Keratinocyte (primary cell): ENCODE results near the gene SERTAD4. TPM values are rescaled to one million over a fixed set of nuclear protein-coding genes. Genes with fewer than 3 reads are reported as not detected.

Experiments
- DNase-seq: peaks from one replicate; pipeline ENCODE4 v3.0.0-alpha.2; 2011; ENCODE audit warnings: low read depth, missing footprints, low spot score
- FAIRE-seq: peaks from 2 replicates; lab custom pipeline; 2011; peaks lifted over from hg19 to GRCh38; lab: Jason Lieb, UNC
- H2AFZ ChIP-seq: 2 replicates; pipeline ENCODE4 v1.6.0; 2012; ENCODE audit warnings: low read length, control low read depth, inconsistent platforms; ENCODE audit not compliant: control insufficient read depth
- H3K27ac ChIP-seq: 2 replicates; pipeline ENCODE4 v1.5.1; 2011; ENCODE audit warnings: low read length; ENCODE audit not compliant: control insufficient read depth, insufficient read depth
- H3K27me3 ChIP-seq: 3 replicates; pipeline ENCODE4 v1.6.0; 2011; ENCODE audit warnings: low read length; ENCODE audit not compliant: control insufficient read depth, insufficient read depth; ENCODE audit errors: extremely low read depth
- H3K36me3 ChIP-seq, 2 experiments: 2 replicates in 1 of 2; 3 replicates in 1 of 2; pipeline ENCODE4 v1.5.1; 2011; ENCODE audit warnings: low read length in 2 of 2, mild to moderate bottlenecking in 1 of 2; ENCODE audit not compliant: control insufficient read depth in 2 of 2, insufficient read depth in 2 of 2; ENCODE audit errors: extremely low read depth in 1 of 2
- H3K4me1 ChIP-seq: 3 replicates; pipeline ENCODE4 v1.5.1; 2011; ENCODE audit warnings: low read length; ENCODE audit not compliant: control insufficient read depth, insufficient read depth; ENCODE audit errors: extremely low read depth
- H3K4me2 ChIP-seq: 3 replicates; pipeline ENCODE4 v1.6.0; 2011; ENCODE audit warnings: low read depth, low read length; ENCODE audit not compliant: control insufficient read depth, insufficient read depth; ENCODE audit errors: extremely low read depth
- H3K4me3 ChIP-seq, 3 experiments: fragments of 200-600 bp in 1 of 3; sonication (generic) in 1 of 3; 2 replicates in 2 of 3; 3 replicates in 1 of 3; pipeline ENCODE4 v1.5.1; 2011 to 2016; ENCODE audit warnings: low read length in 3 of 3, mild to moderate bottlenecking in 3 of 3, control low read depth in 2 of 3, inconsistent platforms in 1 of 3, low read depth in 1 of 3, mixed read lengths in 1 of 3, mixed run types in 1 of 3, moderate library complexity in 1 of 3; ENCODE audit not compliant: control insufficient read depth in 2 of 3, insufficient read depth in 2 of 3; ENCODE audit errors: extremely low read depth in 1 of 3
- H3K79me2 ChIP-seq: 2 replicates; pipeline ENCODE4 v1.6.0; 2012; ENCODE audit warnings: low read length; ENCODE audit not compliant: control insufficient read depth, insufficient read depth
- H3K9ac ChIP-seq: 3 replicates; pipeline ENCODE4 v1.6.0; 2011; ENCODE audit warnings: low read length; ENCODE audit not compliant: control insufficient read depth, insufficient read depth; ENCODE audit errors: extremely low read depth
- H3K9me1 ChIP-seq: 3 replicates; pipeline ENCODE4 v1.6.0; 2011; ENCODE audit warnings: low read length; ENCODE audit not compliant: control insufficient read depth, insufficient read depth; ENCODE audit errors: extremely low read depth
- H3K9me3 ChIP-seq: 2 replicates; pipeline ENCODE4 v1.5.1; 2012; ENCODE audit warnings: low read depth, low read length; ENCODE audit not compliant: control insufficient read depth
- H4K20me1 ChIP-seq: 3 replicates; pipeline ENCODE4 v1.6.0; 2011; ENCODE audit warnings: low read length; ENCODE audit not compliant: control insufficient read depth, insufficient read depth; ENCODE audit errors: extremely low read depth
- EZH2 ChIP-seq: IDR thresholded peaks from one replicate; pipeline ENCODE4 v1.6.1; 2012; ENCODE audit warnings: inconsistent platforms, mild to moderate bottlenecking, low read length, moderate library complexity
- dilution Hi-C: fragments of 300-500 bp; cut with MboI; formaldehyde crosslinking; loops from one replicate; pipeline ENCODE4 v1.7.0; 2020; ENCODE audit warnings: low sequenced_read_pairs; ENCODE audit not compliant: extremely low pct_ligation_motif_present
- polyA plus RNA-seq, 5 experiments: library from polyadenylated mRNA; depleted of rRNA in 3 of 5; stranded (reverse) in 3 of 5; stranded (forward) in 1 of 5; unstranded in 1 of 5; fragments of >200 nt; gene quantifications; 1 replicate in 1 of 5; 2 replicates in 3 of 5; 3 replicates in 1 of 5; pipeline versions ENCODE4 v1.2.1 to v1.2.3, GENCODE V29; 2011 to 2012; ENCODE audit warnings: missing spikeins in 2 of 5, low read depth in 1 of 5, low replicate concordance in 1 of 5
- TF ChIP-seq, protein P1 (sequence below), 3 experiments: IDR thresholded peaks in 1 of 3; conservative IDR thresholded peaks in 1 of 3; optimal IDR thresholded peaks in 1 of 3; 2 replicates in 2 of 3; 3 replicates in 1 of 3; pipeline versions ENCODE3 to v1.5.1; 2011; ENCODE audit warnings: low read length in 3 of 3, mild to moderate bottlenecking in 3 of 3, moderate library complexity in 2 of 3, control low read depth in 1 of 3, inconsistent platforms in 1 of 3; ENCODE audit not compliant: insufficient read depth in 2 of 3; ENCODE audit errors: extremely low read depth in 1 of 3

The SERTAD4 gene
- polyA plus RNA-seq, 1 donor (not counting 4 experiments of a cell fraction or from before 2014, with no cell fraction given), result 3.4 TPM

DNA sequence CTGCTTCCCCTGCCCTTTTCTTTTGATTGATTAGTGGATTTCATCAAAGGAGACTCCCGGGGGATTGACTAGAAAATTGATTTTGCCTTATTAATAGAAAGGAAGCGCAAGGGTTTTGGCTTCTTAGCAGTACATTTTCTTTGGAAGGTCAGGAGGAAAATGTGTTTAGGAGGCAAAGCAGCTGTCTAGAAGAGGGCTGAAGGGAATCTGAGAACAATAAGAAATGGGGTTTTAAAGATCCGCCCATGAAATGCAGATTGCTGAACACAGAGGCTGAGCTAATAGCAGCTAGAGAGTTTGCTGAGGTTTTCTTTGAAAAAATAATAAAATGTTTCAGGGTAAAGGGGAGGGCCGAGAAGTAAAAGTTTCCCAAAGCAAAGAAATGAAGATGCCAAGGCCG is 4.9 kb downstream of the SERTAD4 start:
- H3K27ac ChIP-seq, result no peak overlapping the region
- peak overlapping the region; percentile 27 for H3K4me2 ChIP-seq
- FAIRE-seq, result no peak
- H3K9ac ChIP-seq, result no peak overlapping the region
- no peak for TF ChIP-seq EZH2
- TF ChIP-seq, protein P1, sequence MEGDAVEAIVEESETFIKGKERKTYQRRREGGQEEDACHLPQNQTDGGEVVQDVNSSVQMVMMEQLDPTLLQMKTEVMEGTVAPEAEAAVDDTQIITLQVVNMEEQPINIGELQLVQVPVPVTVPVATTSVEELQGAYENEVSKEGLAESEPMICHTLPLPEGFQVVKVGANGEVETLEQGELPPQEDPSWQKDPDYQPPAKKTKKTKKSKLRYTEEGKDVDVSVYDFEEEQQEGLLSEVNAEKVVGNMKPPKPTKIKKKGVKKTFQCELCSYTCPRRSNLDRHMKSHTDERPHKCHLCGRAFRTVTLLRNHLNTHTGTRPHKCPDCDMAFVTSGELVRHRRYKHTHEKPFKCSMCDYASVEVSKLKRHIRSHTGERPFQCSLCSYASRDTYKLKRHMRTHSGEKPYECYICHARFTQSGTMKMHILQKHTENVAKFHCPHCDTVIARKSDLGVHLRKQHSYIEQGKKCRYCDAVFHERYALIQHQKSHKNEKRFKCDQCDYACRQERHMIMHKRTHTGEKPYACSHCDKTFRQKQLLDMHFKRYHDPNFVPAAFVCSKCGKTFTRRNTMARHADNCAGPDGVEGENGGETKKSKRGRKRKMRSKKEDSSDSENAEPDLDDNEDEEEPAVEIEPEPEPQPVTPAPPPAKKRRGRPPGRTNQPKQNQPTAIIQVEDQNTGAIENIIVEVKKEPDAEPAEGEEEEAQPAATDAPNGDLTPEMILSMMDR (optimal IDR thresholded peaks at IDR 0.05 in 1 of 3, IDR thresholded peaks at IDR 0.05 in 1 of 3, conservative IDR thresholded peaks at IDR 0.05 in 1 of 3; ENCODE audit: extremely low read depth in 1 of 3, insufficient read depth in 2 of 3, low read length in 3 of 3), result no peak
- no peaks in the 10 kb centered on the region for H4K20me1 ChIP-seq
- H3K9me1 ChIP-seq, result no peaks in the 10 kb centered on the region
- DNase-seq, result no peak
- H3K27me3 ChIP-seq, result no peaks in the 10 kb centered on the region
- no peak overlapping the region for H2AFZ ChIP-seq
- peaks cover 0 to 6% of the 10 kb centered on the region in 2 experiments for H3K36me3 ChIP-seq
- H3K79me2 ChIP-seq, result no peaks in the 10 kb centered on the region
- peaks cover 19% of the 10 kb centered on the region for H3K4me1 ChIP-seq
- dilution Hi-C loops, result no loop called here
- H3K4me3 ChIP-seq, result no peak overlapping the region
- no peaks in the 10 kb centered on the region for H3K9me3 ChIP-seq

DNA sequence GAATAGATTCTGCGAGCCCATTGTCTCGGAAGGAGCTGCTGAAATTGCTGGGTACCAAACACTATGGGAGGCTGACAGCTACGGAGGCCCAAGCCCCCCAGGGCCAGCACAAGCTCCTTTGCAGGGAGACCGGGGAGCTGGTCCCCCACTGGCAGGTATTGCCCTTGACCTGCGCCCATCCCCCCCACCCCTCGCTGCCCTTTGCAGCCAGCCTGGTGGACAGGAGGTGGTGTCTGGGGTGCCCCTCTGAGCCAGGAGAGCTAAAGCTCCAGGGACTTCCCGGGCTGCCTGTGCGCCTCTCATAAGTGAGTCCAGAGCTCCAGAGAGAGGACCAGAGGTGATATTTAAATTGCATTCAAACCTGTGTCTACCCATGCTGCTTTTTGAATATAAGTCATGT is 5.4 kb downstream of the SERTAD4 start:
- Histone ChIP-seq H3K4me1 (peaks cover 19% of the 10 kb centered on the region), H3K9ac (no peak overlapping the region), H3K4me3 (no peak overlapping the region), H3K36me3 (peaks cover 0 to 6% of the 10 kb centered on the region in 2 experiments), H3K27ac (no peak overlapping the region), H3K27me3 (no peaks in the 10 kb centered on the region), H2AFZ (no peak overlapping the region), H4K20me1 (no peaks in the 10 kb centered on the region), H3K9me1 (no peaks in the 10 kb centered on the region), H3K9me3 (no peaks in the 10 kb centered on the region), H3K79me2 (no peaks in the 10 kb centered on the region), H3K4me2 (no peak overlapping the region)
- no peak for DNase-seq
- no peak for TF ChIP-seq EZH2
- TF ChIP-seq, protein P1 (optimal IDR thresholded peaks at IDR 0.05 in 1 of 3, IDR thresholded peaks at IDR 0.05 in 1 of 3, conservative IDR thresholded peaks at IDR 0.05 in 1 of 3; ENCODE audit: extremely low read depth in 1 of 3, insufficient read depth in 2 of 3, low read length in 3 of 3), result no peak
- FAIRE-seq, result no peak
- dilution Hi-C loops, result no loop called here
